HL-60 (cell line): ENCODE data around the gene SIRT1.

Source experiments
- GABPA ChIP-seq: IDR thresholded peaks from 2 replicates; pipeline ENCODE4 v1.6.1; 2012; ENCODE audit warnings: low read depth
- POLR2AphosphoS5 ChIP-seq: IDR thresholded peaks from 2 replicates; pipeline ENCODE4 v1.6.1; 2012; ENCODE audit warnings: low read depth
- REST ChIP-seq: IDR thresholded peaks from 2 replicates; pipeline ENCODE4 v1.6.1; 2012; ENCODE audit warnings: low read depth; ENCODE audit not compliant: insufficient replicate concordance
- TF ChIP-seq, protein P1 (sequence below): IDR thresholded peaks from one replicate; pipeline ENCODE4 v1.5.1; 2011; ENCODE audit warnings: low read length, control low read depth, inconsistent platforms; ENCODE audit not compliant: insufficient read depth

DNA sequence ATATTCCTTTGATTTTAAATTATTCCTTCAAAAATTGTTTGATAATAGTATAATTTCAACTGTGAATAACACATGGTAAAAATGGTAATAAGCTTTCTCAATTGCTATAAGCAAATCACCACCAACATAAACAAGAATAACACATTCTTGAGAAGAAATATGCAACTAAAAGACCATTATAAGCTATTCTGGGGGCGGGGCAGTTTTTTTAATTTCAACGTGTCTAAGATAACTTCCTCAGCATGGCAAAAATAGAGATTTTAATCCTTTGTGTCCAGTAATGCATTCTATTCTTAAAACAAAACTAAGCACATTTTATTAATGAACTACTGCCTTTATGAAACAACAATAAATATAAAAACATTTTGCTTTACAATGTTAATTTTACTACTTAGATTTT is 48.0 kb upstream of the SIRT1 start:
- TF ChIP-seq, protein P1, sequence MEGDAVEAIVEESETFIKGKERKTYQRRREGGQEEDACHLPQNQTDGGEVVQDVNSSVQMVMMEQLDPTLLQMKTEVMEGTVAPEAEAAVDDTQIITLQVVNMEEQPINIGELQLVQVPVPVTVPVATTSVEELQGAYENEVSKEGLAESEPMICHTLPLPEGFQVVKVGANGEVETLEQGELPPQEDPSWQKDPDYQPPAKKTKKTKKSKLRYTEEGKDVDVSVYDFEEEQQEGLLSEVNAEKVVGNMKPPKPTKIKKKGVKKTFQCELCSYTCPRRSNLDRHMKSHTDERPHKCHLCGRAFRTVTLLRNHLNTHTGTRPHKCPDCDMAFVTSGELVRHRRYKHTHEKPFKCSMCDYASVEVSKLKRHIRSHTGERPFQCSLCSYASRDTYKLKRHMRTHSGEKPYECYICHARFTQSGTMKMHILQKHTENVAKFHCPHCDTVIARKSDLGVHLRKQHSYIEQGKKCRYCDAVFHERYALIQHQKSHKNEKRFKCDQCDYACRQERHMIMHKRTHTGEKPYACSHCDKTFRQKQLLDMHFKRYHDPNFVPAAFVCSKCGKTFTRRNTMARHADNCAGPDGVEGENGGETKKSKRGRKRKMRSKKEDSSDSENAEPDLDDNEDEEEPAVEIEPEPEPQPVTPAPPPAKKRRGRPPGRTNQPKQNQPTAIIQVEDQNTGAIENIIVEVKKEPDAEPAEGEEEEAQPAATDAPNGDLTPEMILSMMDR: no peak
- TF ChIP-seq REST (no peak), POLR2AphosphoS5 (no peak), GABPA (no peak)
